Measurements from ENCODE around the gene PEX5.

- peak in 10 of 12 donors; percentile 18 to 56 (median 29) for TF ChIP-seq CTCF (IDR thresholded peaks at IDR 0.05)
- no peak for TF ChIP-seq POLR2A (IDR thresholded peaks at IDR 0.05)
These were observed 26.8 kb upstream of the PEX5 start for GRCh38 chr12:7162691-7163114.

All from heart left ventricle (tissue), 13 donors.